GM13976 (cell line): ENCODE measurements around the gene ASGR1.

Experiments
- DNase-seq: peaks from one replicate; pipeline ENCODE4 v3.0.0; 2012; ENCODE audit warnings: low spot score
- in situ Hi-C: fragments of 300-500 bp; cut with MboI; formaldehyde crosslinking; loops from one replicate; pipeline ENCODE4 v1.12.0; 2022; ENCODE audit warnings: low sequenced_read_pairs, mixed read lengths, inconsistent platforms; ENCODE audit not compliant: unreplicated experiment
- TF ChIP-seq, protein P1 (sequence below): IDR thresholded peaks from 2 replicates; pipeline ENCODE4 v1.5.1; 2012; ENCODE audit warnings: borderline replicate concordance, mild to moderate bottlenecking; ENCODE audit not compliant: insufficient read depth; ENCODE audit errors: extremely low read depth, missing control alignments, control extremely low read depth

Gene ASGR1

DNA sequence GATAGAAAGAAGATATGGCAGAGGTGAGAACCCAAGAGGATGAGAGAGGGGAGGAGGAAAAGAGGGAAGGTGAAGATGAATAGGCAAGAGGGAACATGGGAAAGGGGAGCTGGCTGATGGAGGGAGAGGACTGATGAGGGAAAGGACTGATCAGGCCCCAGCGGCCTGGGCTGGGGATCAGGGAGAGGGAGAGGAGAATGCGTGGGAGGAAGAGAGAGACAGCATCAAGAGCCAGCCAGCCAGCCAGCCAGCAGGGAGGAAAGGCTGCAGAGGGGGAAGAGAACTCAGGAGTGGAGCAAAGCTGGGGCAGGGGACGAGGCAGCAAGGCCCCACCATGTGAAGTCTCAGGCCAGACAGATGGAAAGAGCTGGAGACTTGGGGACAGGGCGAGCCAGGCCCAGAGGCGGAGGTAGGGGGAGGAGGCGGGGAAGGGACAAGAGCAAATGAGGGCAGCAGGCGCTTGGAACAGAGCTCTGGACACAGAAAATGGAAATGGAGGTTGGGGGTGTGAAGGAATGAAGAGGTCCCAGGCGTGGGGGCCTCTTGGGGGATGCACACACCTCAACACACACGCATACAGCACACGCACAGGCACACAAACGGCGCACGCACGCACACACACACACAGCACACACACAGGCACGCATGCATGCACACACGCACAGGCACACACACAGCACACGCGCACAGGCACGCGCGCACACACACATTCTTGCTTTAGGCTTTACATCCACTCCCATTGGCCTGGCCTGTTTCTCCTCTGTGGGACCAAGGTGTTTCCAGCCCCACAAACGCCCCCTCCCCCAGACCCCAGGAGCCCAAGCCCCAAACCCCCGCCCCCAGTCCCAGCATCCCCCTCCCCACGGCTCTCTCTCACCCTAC is 28.2 kb upstream of the ASGR1 start:
- DNase-seq, result no peak
- TF ChIP-seq, protein P1, sequence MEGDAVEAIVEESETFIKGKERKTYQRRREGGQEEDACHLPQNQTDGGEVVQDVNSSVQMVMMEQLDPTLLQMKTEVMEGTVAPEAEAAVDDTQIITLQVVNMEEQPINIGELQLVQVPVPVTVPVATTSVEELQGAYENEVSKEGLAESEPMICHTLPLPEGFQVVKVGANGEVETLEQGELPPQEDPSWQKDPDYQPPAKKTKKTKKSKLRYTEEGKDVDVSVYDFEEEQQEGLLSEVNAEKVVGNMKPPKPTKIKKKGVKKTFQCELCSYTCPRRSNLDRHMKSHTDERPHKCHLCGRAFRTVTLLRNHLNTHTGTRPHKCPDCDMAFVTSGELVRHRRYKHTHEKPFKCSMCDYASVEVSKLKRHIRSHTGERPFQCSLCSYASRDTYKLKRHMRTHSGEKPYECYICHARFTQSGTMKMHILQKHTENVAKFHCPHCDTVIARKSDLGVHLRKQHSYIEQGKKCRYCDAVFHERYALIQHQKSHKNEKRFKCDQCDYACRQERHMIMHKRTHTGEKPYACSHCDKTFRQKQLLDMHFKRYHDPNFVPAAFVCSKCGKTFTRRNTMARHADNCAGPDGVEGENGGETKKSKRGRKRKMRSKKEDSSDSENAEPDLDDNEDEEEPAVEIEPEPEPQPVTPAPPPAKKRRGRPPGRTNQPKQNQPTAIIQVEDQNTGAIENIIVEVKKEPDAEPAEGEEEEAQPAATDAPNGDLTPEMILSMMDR, result no peak
- in situ Hi-C loops, result no loop called here

DNA sequence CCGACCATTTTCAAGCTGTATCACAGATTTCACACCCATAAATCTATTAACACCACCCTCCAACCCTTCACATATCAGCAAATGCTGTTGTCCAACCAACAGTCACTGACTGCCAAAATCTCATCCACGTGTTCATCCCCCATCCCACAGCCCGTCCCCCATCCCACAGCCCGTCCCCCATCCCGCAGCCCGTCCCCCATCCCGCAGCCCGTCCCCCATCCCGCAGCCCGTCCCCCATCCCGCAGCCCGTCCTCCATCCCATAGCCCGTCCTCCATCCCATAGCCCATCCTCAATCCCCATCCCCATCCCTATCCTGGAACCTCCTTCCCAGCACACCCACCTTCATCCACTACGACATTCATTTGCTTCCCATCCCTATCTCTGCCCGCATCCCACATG is 26.4 kb upstream of the ASGR1 start:
- TF ChIP-seq, protein P1, result no peak
- no peak for DNase-seq
- in situ Hi-C loops, result no loop called here

DNA sequence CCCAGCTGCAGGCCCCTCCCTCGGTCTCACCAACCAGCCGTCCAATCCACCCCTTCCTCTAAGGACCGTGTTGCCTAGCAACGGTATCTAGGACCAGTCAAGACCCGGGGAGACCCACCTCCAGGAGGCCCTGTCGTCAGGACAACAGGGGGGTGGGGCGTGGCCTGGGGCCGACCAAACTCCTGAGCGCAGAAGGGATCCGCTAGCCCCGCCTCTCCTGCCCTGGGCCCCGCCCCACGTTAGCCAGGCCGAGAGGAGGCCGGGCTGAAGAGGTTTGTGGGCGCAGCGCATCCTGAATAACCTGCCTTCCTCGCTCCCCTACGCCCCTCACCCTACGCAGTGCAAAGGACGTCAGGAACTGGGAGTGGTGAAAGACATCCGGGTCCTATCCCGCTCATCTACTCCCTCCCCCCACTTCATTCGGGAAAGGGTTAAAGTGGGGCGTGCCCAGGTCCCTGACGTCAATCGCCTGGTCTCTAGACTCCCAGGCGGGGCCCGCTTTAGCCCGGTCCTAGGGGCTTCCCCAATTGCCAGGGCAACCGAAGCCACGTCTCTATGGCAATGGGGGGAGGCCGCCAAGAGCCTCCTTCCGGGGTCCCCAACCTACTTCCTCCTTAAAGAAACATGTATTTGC is 25.8 kb upstream of the ASGR1 start:
- peak; percentile 98 for DNase-seq
- in situ Hi-C loops, result no loop called here
- TF ChIP-seq, protein P1, result no peak

DNA sequence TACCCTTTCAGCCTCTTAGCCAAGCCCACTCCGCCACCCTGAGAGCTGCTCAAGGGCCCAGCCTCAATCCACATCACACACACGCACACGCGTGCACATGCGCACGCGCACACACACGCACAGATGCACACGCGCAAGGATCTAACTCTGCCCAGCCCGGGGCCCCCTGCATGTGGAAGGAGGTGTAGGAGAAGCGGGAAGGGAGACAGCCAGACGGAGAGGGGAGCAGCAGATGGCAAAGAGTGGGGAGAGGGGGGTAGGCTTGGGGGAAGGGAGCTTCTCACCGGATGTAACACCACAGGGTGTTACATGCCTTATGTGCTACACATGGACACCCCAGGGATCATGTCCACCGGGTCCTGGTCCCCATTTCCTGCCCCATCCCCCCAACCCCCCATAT is 25.2 kb upstream of the ASGR1 start:
- no peak for DNase-seq
- in situ Hi-C loops, result no loop called here
- TF ChIP-seq, protein P1, result no peak

DNA sequence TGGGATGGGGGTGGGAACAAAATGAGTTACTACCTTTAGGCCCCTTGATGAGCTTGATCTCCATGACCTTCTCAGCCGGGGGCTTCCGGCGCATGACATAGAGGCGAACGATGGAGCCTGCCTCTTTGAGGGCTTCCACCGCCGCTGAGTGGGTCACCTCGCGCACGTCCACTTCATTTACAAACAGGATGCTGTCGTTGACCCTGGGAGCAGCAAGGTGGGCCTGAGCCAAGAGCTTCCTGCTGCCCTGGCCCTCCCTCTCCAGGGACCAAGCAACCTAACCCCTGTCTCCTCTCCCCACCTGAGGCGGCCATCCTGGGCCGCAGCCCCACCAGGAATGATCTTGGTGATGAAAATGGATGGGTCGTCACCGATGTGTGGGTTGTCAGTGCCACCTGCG is 24.2 kb upstream of the ASGR1 start:
- in situ Hi-C loops, result no loop called here
- DNase-seq, result no peak
- TF ChIP-seq, protein P1, result no peak

DNA sequence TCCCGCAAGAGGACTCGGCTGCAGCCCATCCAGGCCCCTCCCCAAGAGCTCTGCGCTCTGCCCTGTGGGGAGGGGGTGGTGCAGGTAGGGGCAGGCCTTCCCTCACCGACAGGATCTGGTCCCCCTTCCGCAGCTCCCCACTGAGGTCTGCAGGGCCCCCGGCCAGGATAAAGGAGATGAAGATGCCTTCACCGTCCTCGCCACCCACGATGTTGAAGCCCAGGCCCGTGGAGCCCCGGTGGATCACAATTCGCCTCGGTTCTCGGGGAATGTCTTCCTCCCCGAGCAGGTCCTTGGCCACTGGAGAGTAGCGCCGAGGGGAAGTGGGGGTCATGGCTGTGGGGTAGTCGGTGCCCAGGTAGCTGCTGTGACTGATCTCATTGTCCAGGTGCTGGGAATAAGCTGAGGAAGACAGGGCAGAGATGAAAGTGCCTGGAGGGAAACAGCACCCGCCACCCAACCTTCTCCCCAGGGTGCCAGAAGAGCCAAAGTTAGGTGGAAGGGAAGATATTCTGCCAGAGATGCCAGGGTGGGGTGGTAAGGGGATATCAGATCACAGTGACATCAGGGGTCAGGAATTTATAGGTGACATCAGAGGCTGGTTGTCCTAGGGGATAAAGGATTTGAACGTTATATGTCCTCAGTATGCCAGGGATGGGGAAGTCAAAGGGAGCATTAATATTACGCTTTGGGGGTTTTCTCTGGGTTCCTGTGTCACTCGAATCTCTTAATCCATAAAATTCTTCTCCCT is 17.7 kb upstream of the ASGR1 start:
- DNase-seq, result no peak
- TF ChIP-seq, protein P1, result no peak
- in situ Hi-C loops, result no loop called here
